HL-60 (cell line): ENCODE measurements around the gene MYH9.

Experiments used
- POLR2AphosphoS5 ChIP-seq: IDR thresholded peaks from 2 replicates; pipeline ENCODE4 v1.6.1; 2012; ENCODE audit warnings: low read depth
- SPI1 ChIP-seq: IDR thresholded peaks from 2 replicates; pipeline ENCODE4 v1.6.1; 2012; ENCODE audit warnings: low read depth, mild to moderate bottlenecking, borderline replicate concordance
- TF ChIP-seq, protein P1 (sequence below): IDR thresholded peaks from one replicate; pipeline ENCODE4 v1.5.1; 2011; ENCODE audit warnings: low read length, control low read depth, inconsistent platforms; ENCODE audit not compliant: insufficient read depth

- TF ChIP-seq, protein P1, sequence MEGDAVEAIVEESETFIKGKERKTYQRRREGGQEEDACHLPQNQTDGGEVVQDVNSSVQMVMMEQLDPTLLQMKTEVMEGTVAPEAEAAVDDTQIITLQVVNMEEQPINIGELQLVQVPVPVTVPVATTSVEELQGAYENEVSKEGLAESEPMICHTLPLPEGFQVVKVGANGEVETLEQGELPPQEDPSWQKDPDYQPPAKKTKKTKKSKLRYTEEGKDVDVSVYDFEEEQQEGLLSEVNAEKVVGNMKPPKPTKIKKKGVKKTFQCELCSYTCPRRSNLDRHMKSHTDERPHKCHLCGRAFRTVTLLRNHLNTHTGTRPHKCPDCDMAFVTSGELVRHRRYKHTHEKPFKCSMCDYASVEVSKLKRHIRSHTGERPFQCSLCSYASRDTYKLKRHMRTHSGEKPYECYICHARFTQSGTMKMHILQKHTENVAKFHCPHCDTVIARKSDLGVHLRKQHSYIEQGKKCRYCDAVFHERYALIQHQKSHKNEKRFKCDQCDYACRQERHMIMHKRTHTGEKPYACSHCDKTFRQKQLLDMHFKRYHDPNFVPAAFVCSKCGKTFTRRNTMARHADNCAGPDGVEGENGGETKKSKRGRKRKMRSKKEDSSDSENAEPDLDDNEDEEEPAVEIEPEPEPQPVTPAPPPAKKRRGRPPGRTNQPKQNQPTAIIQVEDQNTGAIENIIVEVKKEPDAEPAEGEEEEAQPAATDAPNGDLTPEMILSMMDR, result no peak
- peak; percentile 46; the same call in 1 of the 2 replicates for TF ChIP-seq POLR2AphosphoS5
- peak; percentile 95 for TF ChIP-seq SPI1
Observed at GRCh38 chr22:36331306-36331911, 56.4 kb downstream of the MYH9 start.
